GM18873 (cell line): Measurements from ENCODE around the gene INSYN1.

ENCODE experiments used
- ATAC-seq: cut with Tn5 transposase; IDR thresholded peaks from one replicate; pipeline ENCODE4 v1.9.1; 2021; ENCODE audit warnings: mild to moderate bottlenecking, moderate library complexity, moderate number of reproducible peaks; ENCODE audit not compliant: unreplicated experiment, low FRiP score

Gene INSYN1

GRCh38 chr15:73694419-73694818 is 58.7 kb downstream of the INSYN1 start:
- ATAC-seq: no peak

GRCh38 chr15:73691396-73691795 is 61.8 kb downstream of the INSYN1 start:
- no peak for ATAC-seq

- no peak for ATAC-seq
Observed at GRCh38 chr15:73688455-73688854, 64.7 kb downstream of the INSYN1 start.

GRCh38 chr15:73687351-73687750 is 65.8 kb downstream of the INSYN1 start:
- ATAC-seq: no peak

GRCh38 chr15:73686781-73687256 is 66.3 kb downstream of the INSYN1 start:
- ATAC-seq: no peak

GRCh38 chr15:73685981-73686380 is 67.2 kb downstream of the INSYN1 start:
- ATAC-seq: no peak
